GM19372 (cell line): Measurements from ENCODE around the gene ABCG4.
"Not testable (repeated sequence)": the region's sequence is repeated elsewhere in the genome, so short reads cannot be mapped to it uniquely, and the experiment has no call there.

Experiments used
- ATAC-seq: cut with Tn5 transposase; IDR thresholded peaks from one replicate; pipeline ENCODE4 v1.9.1; 2021; ENCODE audit warnings: mild to moderate bottlenecking, low read depth, moderate library complexity; ENCODE audit not compliant: unreplicated experiment

Gene ABCG4

DNA sequence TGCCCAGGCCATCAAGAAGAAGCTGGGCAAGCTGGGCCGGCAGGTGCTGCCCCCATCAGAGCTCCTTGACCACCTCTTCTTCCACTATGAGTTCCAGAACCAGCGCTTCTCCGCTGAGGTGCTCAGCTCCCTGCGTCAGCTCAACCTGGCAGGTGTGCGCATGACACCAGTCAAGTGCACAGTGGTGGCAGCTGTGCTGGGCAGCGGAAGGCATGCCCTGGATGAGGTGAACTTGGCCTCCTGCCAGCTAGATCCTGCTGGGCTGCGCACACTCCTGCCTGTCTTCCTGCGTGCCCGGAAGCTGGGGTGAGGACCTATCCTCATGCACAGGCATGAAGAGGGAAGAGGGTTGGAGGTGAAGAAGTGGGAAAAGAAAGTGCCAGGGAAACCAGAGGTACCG, 31.1 kb downstream of the ABCG4 start:
- no peak for ATAC-seq

DNA sequence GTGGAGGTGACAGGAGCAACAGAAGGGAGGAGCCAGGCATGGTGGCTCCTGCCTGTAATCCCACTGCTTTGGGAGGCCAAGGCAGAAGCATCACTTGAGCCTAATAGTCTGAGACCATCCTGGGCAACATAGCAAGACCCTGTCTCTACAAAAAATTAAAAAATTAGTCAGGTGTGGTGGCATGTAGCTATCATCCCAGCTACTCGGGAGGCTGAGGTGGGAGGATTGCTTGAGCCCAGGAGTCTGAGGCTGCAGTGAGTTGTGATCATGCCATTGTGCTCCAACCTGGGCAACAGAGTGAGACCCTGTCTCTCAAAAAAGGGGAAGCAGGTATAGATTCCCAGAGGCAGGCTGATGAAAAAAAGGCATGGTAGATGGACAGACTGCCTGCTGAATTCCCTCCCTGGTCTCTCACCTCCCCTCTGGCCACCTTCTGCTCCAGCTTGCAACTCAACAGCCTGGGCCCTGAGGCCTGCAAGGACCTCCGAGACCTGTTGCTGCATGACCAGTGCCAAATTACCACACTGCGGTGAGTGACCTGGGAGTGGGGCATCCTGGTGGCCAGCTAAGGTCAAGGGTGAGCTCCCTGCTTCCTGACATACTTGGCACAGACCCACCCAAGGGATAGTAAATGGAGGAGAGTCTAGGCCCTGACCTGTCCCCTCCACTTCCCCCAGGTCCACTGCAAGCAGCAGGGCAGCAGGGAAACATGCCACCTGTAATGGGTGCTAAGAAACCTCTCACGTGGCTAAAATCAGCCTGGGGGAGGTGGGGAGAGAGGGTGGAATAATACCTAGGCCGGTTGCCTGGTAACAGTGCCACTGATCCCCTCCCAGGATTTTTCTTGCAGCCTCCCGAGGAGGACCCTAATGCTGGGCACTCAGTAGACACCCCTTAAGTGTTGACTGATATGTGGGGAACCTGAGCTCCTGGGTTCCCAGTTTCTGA, 32.2 kb downstream of the ABCG4 start:
- no peak for ATAC-seq

DNA sequence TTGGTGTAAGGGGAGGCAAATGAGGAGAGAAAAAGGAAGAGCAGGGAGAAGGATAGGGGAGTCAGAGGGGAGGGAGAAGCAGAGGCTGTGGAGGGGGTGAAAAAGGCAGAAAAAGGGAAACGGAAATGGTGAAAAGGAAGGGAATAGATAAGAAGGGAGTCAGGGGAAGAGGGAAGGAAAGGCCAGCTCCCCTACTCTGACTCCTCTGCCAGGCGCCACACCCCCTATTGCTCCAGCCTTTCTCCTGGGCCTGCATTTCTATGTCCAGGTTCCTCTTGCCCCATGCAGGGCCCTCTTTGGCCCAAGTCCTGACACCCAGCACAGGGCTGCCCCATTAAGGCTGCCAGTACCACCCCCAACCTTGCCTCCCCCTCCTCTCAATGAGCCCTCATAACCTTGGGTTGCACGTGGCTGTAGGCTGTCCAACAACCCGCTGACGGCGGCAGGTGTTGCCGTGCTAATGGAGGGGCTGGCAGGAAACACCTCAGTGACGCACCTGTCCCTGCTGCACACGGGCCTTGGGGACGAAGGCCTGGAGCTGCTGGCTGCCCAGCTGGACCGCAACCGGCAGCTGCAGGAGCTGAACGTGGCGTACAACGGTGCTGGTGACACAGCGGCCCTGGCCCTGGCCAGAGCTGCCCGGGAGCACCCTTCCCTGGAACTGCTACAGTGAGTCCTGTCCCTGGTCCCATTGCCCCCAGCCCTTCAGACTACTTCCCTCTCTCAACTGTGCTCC, 33.0 kb downstream of the ABCG4 start:
- ATAC-seq, result no peak

DNA sequence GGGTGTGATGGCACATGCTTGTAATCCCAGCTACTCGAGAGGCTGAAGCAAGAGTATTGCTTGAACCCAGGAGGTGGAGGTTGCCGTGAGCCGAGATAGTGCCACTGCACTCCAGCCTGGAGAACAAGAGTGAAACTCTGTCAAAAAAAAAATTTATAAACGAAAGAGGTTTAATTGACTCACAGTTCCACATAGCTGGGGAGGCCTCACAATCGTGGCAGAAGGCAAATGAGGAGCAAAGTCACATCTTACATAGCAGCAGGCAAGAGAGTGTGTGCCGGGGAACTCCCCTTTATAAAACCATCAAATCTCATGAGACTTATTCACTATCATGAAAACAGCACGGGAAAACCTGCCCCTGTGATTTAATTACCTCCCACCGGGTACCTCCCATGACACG, 35.5 kb downstream of the ABCG4 start:
- not testable (repeated sequence) for ATAC-seq

DNA sequence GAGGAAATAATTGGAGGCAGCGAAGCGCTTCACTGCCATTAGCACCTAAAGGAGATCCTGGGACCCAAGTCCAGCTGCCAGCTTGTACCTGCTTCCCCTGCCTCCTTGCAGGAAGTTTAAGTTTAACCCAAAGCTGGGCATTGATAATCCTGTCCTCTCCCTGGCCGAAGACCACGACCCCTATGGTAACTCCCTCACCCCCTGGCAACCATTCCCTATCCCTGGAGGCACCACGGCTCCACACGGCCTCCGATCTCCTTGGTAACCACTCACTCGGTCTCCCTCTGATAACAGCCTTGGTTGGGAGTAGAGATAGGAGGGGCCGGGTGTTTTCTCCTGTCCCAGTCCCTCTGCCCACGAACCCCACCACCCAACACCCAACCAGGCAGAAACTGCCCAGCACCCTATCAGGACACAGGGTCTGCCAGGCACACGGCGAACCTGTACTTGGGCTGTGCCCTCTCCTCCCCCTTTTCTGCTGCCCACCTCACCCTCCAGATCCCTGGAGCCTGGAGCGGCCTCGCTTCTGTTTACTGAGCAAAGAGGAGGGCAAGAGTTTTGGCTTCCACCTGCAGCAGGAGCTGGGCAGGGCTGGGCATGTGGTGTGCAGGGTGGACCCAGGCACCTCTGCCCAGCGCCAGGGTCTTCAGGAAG, 37.3 kb downstream of the ABCG4 start:
- ATAC-seq, result no peak

DNA sequence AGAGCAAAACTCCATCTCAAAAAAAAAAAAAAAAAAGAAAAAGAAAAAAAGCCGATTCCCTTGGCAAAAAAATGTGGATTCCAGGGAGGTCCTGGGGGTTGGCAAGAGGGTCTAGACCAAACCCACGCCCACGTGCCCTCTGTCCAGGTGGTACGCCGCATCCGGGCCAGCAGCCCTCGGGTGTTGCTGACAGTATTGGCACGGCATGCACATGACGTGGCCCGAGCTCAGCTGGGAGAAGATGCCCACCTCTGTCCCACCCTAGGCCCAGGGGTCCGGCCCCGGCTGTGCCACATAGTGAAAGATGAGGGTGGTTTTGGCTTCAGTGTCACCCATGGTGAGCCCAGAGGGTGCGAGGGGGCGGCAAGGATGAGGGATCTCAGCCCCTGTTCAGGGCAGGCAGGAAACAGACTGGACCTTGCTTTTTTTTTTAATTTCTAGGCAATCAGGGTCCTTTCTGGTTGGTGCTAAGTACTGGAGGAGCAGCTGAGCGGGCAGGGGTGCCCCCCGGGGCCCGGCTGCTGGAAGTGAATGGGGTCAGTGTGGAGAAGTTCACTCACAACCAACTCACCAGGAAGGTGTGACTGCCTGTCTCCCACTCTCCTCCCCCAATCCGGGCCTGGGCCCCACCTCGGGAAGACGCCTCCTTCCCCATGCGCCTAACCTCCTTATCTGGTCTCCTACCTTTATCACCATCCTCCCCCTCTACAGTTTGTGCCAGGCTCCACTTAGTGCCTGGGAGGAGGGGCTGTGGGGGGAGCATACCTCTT, 38.5 kb downstream of the ABCG4 start:
- ATAC-seq, result no peak

- no peak for ATAC-seq
Measured at GRCh38 chr11:119188067-119188466, 39.2 kb downstream of the ABCG4 start.

- no peak for ATAC-seq
Measured at GRCh38 chr11:119188887-119189286, 40.0 kb downstream of the ABCG4 start.

GRCh38 chr11:119189393-119189792, 40.5 kb downstream of the ABCG4 start:
- no peak for ATAC-seq

GRCh38 chr11:119190531-119190930, 41.7 kb downstream of the ABCG4 start:
- no peak for ATAC-seq

- ATAC-seq, result not testable (repeated sequence)
Measured at GRCh38 chr11:119191265-119191664, 42.4 kb downstream of the ABCG4 start.

DNA sequence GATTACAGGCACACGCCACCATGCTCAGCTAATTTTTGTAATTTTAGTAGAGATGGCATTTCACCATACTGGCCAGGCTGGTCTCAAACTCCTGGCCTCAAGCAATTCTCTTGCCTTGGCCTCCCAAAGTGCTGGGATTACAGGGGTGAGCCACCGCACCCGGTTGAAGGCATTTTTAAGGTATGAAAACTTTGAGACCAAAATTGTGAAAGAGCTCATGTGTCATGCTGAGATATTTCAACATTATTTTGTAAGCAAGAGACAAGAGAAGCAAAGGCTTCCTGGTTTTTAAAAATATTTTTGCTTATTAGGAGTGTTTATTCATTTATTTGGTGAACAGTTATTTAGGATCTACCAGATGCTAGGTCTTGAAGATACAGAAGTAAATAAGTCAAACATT, 43.3 kb downstream of the ABCG4 start:
- no peak for ATAC-seq

DNA sequence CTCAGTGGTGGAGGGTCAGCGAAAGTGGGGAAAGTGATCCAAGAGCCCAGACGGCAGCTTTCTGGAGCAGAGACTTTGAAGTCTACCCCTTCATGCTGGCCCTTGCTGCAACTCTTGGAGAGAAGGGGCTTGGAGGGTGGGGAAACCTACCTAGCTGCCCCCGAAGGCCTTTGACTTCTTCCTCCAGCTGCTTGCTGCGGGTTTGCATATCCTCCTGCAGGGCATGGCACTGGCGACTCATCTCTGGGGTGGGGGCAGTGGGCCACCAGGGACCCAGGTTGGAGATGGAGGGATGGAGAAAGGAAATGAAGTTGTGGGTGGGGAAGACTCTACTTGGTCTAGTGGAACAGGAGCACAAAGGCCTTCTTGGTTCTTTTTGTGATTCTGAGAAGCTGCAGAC, 44.1 kb downstream of the ABCG4 start:
- no peak for ATAC-seq

DNA sequence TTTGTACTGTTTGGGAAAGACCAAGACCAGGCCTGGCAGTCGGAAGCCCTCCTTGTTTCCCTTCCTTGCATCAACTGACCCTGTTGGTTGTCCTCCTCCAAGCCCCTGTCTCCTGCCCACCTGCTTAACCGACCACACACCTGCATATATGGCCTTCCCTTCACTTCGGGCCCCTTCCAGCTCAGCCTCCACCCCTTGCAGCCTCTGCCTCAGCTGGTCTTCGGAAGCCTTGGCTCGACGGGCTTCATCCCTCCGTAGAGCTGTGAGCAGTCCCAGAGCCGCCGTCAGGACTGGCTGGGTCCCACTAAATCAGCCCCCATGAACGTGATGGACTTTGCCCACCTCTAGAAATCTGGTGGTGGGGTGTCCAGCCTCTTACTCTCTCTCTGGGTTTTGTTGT, 44.8 kb downstream of the ABCG4 start:
- ATAC-seq, result no peak

- no peak for ATAC-seq
Measured at GRCh38 chr11:119194811-119195440, 46.1 kb downstream of the ABCG4 start.

DNA sequence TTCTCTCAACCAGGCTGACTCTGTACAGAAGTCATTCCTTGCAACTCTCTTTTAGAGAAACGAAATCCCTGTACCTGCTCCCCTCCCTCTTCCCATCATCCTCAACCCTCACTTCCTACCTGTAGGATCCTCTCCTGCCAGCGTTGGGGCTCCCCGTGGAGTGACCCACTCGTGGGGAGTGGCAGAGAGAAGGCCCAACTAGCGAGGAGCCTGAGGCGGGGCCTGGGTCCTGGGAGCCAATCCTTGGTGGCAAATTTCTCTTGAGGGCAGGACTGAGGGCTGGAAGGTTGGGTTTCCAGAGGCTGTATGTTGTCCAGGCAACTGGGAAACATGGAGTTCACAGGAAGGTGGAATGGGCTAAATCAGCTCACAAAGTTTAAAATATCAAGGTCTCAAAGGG, 46.8 kb downstream of the ABCG4 start:
- ATAC-seq, result no peak

- no peak for ATAC-seq
Measured at GRCh38 chr11:119196833-119197483, 48.1 kb downstream of the ABCG4 start.

DNA sequence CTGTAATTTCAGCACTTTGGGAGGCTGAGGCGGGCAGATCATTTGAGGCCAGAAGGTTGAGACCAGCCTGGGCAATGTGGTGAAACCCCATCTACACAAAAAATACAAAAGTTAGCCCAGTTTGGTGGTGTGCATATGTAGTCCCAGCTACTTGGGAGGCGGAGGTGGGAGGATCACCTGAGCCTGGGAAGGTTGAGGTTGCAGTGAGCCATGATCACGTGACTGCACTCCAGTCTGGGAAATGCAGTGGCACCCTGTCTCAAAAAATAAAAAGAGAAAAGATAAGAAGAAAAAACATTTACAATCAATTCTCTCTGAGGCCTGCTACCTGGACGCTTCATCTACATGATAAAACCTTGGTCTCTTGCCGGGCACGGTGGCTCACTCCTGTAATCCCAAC, 50.1 kb downstream of the ABCG4 start:
- ATAC-seq, result no peak

- not testable (repeated sequence) for ATAC-seq
Measured at GRCh38 chr11:119201236-119201635, 52.4 kb downstream of the ABCG4 start.
